Peyer's patch (tissue), 4 donors: ENCODE measurements around the gene SLC15A1.

Source experiments
- POLR2A ChIP-seq, 2 donors: fragments of 450-650 bp; IDR thresholded peaks; one replicate each; pipeline ENCODE4 v1.5.1; 2017; ENCODE audit warnings: antibody characterized with exemption in 2 of 2, mild to moderate bottlenecking in 2 of 2, moderate library complexity in 2 of 2
- TF ChIP-seq, protein P1 (sequence below), 6 experiments: fragments of 450-650 bp in 4 of 6; fragments of 200-600 bp in 2 of 6; sonication (generic) in 1 of 6; IDR thresholded peaks; one replicate each; pipeline ENCODE4 v1.5.1; 2017 to 2019; ENCODE audit warnings: antibody characterized with exemption in 6 of 6, mild to moderate bottlenecking in 3 of 6, moderate library complexity in 1 of 6

DNA sequence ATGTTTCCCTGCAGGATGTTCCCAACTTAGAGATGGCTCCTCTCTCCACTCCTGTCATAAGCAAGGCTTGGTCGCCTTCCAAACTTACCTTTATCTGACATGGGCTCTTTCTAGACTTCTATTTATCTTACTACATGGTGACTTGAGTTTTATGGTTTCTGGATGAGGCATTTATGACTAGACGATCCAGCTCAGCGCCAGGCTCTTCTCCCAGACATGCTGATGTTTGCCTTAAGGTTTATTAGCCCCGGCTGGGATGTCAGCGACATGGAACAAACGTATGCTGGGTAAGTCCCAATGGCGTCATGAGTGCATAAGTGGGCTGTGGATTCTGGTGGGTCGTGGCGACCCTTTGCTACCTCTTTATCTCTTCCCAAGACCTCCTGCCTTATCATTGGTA lies 39.8 kb upstream of the SLC15A1 start:
- no peak for TF ChIP-seq POLR2A (IDR thresholded peaks at IDR 0.05)
- TF ChIP-seq, protein P1, sequence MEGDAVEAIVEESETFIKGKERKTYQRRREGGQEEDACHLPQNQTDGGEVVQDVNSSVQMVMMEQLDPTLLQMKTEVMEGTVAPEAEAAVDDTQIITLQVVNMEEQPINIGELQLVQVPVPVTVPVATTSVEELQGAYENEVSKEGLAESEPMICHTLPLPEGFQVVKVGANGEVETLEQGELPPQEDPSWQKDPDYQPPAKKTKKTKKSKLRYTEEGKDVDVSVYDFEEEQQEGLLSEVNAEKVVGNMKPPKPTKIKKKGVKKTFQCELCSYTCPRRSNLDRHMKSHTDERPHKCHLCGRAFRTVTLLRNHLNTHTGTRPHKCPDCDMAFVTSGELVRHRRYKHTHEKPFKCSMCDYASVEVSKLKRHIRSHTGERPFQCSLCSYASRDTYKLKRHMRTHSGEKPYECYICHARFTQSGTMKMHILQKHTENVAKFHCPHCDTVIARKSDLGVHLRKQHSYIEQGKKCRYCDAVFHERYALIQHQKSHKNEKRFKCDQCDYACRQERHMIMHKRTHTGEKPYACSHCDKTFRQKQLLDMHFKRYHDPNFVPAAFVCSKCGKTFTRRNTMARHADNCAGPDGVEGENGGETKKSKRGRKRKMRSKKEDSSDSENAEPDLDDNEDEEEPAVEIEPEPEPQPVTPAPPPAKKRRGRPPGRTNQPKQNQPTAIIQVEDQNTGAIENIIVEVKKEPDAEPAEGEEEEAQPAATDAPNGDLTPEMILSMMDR (IDR thresholded peaks at IDR 0.05) = no peak
